Right atrium auricular region (tissue), 2 donors: Measurements from ENCODE around the gene FAM186B. TPM values are rescaled to one million over a fixed set of nuclear protein-coding genes. Genes with fewer than 3 reads are reported as not detected.

Experiments
- DNase-seq: peaks from one replicate; pipeline ENCODE4 v3.0.0-alpha.2; 2019; ENCODE audit warnings: low spot score
- H3K27ac ChIP-seq, 2 donors: fragments of 200-600 bp; sonication (generic); 1 replicate in 1 of 2; 2 replicates in 1 of 2; pipeline ENCODE4 v1.5.1; 2016 to 2019
- H3K27me3 ChIP-seq, 2 donors: fragments of 200-600 bp; sonication (generic); one replicate each; pipeline versions ENCODE4 v1.5.1 to v1.6.0; 2017 to 2019
- H3K36me3 ChIP-seq: fragments of 200-600 bp; sonication (generic); one replicate; pipeline ENCODE4 v1.5.1; 2016
- H3K4me1 ChIP-seq, 2 donors: fragments of 200-600 bp; sonication (generic); one replicate each; pipeline versions ENCODE4 v1.5.1 to v1.6.0; 2017 to 2019
- H3K4me3 ChIP-seq, 2 donors: fragments of 200-600 bp; sonication (generic); 1 replicate in 1 of 2; 2 replicates in 1 of 2; pipeline ENCODE4 v1.5.1; 2017 to 2019; ENCODE audit warnings: mild to moderate bottlenecking in 1 of 2, moderate library complexity in 1 of 2
- H3K9me3 ChIP-seq, 2 donors: fragments of 200-600 bp; sonication (generic); one replicate each; pipeline ENCODE4 v1.5.1; 2019
- CTCF ChIP-seq, 2 donors: fragments of 200-600 bp; sonication (generic); IDR thresholded peaks; one replicate each; pipeline ENCODE4 v1.5.1; 2019; ENCODE audit warnings: antibody characterized with exemption in 2 of 2
- total RNA-seq, 2 donors: library from RNA; depleted of rRNA; stranded (reverse); fragments of >200 nt; gene quantifications; one replicate each; pipeline ENCODE4 v1.1.0, GENCODE V29; 2016

The FAM186B gene
- total RNA-seq, 2 donors from 2014 or later: 0.28 TPM; not detected in 1

- H3K4me3 ChIP-seq: no peak overlapping the region
- H3K4me1 ChIP-seq: peaks cover 0 to 15% of the 10 kb centered on the region in 2 donors
- no peak for DNase-seq
- no peaks in the 10 kb centered on the region for H3K27me3 ChIP-seq
- H3K36me3 ChIP-seq: peaks cover 3% of the 10 kb centered on the region
- TF ChIP-seq CTCF (IDR thresholded peaks at IDR 0.05): no peak
- H3K9me3 ChIP-seq: no peaks in the 10 kb centered on the region
- no peak overlapping the region for H3K27ac ChIP-seq
These were observed 21.4 kb upstream of the FAM186B start for GRCh38 chr12:49626836-49627235.

GRCh38 chr12:49626169-49626835, 20.9 kb upstream of the FAM186B start:
- TF ChIP-seq CTCF (IDR thresholded peaks at IDR 0.05): peak in 1 of 2 donors; percentile 13
- H3K27me3 ChIP-seq: no peaks in the 10 kb centered on the region
- no peak for DNase-seq
- H3K4me1 ChIP-seq: peaks cover 0 to 21% of the 10 kb centered on the region in 2 donors
- no peak overlapping the region for H3K4me3 ChIP-seq
- H3K36me3 ChIP-seq: no peaks in the 10 kb centered on the region
- no peaks in the 10 kb centered on the region for H3K9me3 ChIP-seq
- no peak overlapping the region for H3K27ac ChIP-seq

GRCh38 chr12:49624921-49625577, 19.6 kb upstream of the FAM186B start:
- no peak overlapping the region for H3K27ac ChIP-seq
- no peak for DNase-seq
- no peak for TF ChIP-seq CTCF (IDR thresholded peaks at IDR 0.05)

GRCh38 chr12:49623142-49623904, 17.9 kb upstream of the FAM186B start, which contains the start of gene PRPF40B:
PRPF40B (plus strand) TSS chr12:49623561; CDS start chr12:49623591, 30 bp downstream.
- H3K27ac ChIP-seq: peak within 1 kb of the TSS; percentile 81 to 86
- peak; percentile 34 to 70 for TF ChIP-seq CTCF (IDR thresholded peaks at IDR 0.05)
- H3K4me3 ChIP-seq: peak within 1 kb of the TSS; percentile 51 to 65
- H3K4me1 ChIP-seq: peaks cover 0 to 21% of the 10 kb centered on the region in 2 donors
- H3K36me3 ChIP-seq: no peaks in the 10 kb centered on the region
- H3K27me3 ChIP-seq: no peaks in the 10 kb centered on the region
- no peaks in the 10 kb centered on the region for H3K9me3 ChIP-seq
- DNase-seq: peak; percentile 85

More at GRCh38 chr12:49624921-49625577, 19.6 kb upstream of the FAM186B start:
- Histone ChIP-seq H3K4me1 (peaks cover 0 to 21% of the 10 kb centered on the region in 2 donors), H3K27me3 (no peaks in the 10 kb centered on the region), H3K4me3 (no peak overlapping the region), H3K36me3 (no peaks in the 10 kb centered on the region), H3K9me3 (no peaks in the 10 kb centered on the region)

- Histone ChIP-seq H3K27me3 (no peaks in the 10 kb centered on the region), H3K27ac (peak overlapping the region; percentile 81 to 86), H3K36me3 (no peaks in the 10 kb centered on the region), H3K4me1 (peaks cover 0 to 21% of the 10 kb centered on the region in 2 donors), H3K4me3 (peak overlapping the region; percentile 51 to 65), H3K9me3 (no peaks in the 10 kb centered on the region)
- no peak for DNase-seq
- no peak for TF ChIP-seq CTCF (IDR thresholded peaks at IDR 0.05)
These were observed 17.2 kb upstream of the FAM186B start for GRCh38 chr12:49622501-49623141.
